ENCODE measurements around the gene ALKBH5.

The ALKBH5 gene

GRCh38 chr17:18248811-18249210, 65.2 kb downstream of the ALKBH5 start:
- no peaks in the 10 kb centered on the region for H3K9me3 ChIP-seq (ENCODE audit: severe bottlenecking)
- H3K36me3 ChIP-seq: peaks cover 69% of the 10 kb centered on the region
- TF ChIP-seq CTCF (IDR thresholded peaks at IDR 0.05; ENCODE audit: low read depth, low read length): no peak
- H3K27ac ChIP-seq: no peak overlapping the region
- DNase-seq: no peak
- no peaks in the 10 kb centered on the region for H3K27me3 ChIP-seq (ENCODE audit: insufficient read depth, low read depth, severe bottlenecking)
- H3K4me3 ChIP-seq (ENCODE audit: low read depth, low read length): no peak overlapping the region

- Histone ChIP-seq H3K36me3 (peaks cover 71% of the 10 kb centered on the region), H3K4me3 (ENCODE audit: low read depth, low read length) (no peak overlapping the region), H3K27me3 (ENCODE audit: insufficient read depth, low read depth, severe bottlenecking) (no peaks in the 10 kb centered on the region), H3K27ac (no peak overlapping the region), H3K9me3 (ENCODE audit: severe bottlenecking) (no peaks in the 10 kb centered on the region)
- no peak for TF ChIP-seq CTCF (IDR thresholded peaks at IDR 0.05; ENCODE audit: low read depth, low read length)
- no peak for DNase-seq
Measured at GRCh38 chr17:18250259-18250658, 66.6 kb downstream of the ALKBH5 start.

DNA sequence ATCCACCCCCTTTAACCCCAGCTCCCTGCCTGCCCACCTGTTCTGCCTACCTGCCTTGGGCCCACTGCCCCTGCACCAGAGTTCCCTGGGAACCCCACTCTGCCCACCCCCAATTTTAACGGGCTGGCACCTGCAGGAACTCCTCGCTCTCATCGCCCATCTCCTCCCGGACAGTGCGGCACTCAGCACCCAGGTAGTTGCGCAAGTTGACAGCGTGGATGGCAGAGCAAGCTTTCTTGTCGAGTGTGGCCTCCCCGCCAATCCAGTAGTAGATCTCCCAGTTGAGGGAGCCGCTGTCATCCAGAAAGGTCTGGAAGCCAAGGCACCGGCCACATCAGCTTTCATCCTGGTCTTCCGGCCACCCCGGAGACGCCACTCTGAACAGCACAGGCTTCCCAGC, 67.1 kb downstream of the ALKBH5 start:
- no peak overlapping the region for H3K27ac ChIP-seq
- H3K36me3 ChIP-seq: peaks cover 71% of the 10 kb centered on the region

DNA sequence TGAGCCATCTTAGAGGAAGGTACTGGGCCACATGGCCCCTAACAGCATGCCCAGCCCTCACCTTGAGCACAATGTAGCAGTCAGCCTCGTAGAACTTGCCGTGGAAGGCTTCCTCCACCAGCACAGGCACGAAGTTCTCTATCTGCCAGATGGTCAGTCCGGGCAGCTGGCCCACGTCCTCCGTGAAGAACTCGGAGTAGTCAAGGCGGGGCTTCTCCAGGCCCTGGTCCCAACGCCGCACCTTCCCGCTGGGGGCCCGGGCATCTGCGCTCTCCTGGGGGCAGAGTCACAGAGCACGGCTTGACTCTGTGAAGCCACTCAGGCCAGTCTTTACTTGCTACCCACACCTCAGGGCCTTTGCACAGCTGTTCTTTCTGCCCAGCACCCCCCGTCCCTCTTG, 67.6 kb downstream of the ALKBH5 start:
- TF ChIP-seq CTCF (IDR thresholded peaks at IDR 0.05; ENCODE audit: low read depth, low read length): no peak
- DNase-seq: no peak
- Histone ChIP-seq H3K9me3 (ENCODE audit: severe bottlenecking) (no peaks in the 10 kb centered on the region), H3K36me3 (peaks cover 71% of the 10 kb centered on the region), H3K27ac (no peak overlapping the region), H3K27me3 (ENCODE audit: insufficient read depth, low read depth, severe bottlenecking) (no peaks in the 10 kb centered on the region), H3K4me3 (ENCODE audit: low read depth, low read length) (no peak overlapping the region)

More for the DNA sequence above, 67.1 kb downstream of the ALKBH5 start:
- no peak overlapping the region for H3K4me3 ChIP-seq (ENCODE audit: low read depth, low read length)
- no peaks in the 10 kb centered on the region for H3K9me3 ChIP-seq (ENCODE audit: severe bottlenecking)
- no peaks in the 10 kb centered on the region for H3K27me3 ChIP-seq (ENCODE audit: insufficient read depth, low read depth, severe bottlenecking)
- no peak for TF ChIP-seq CTCF (IDR thresholded peaks at IDR 0.05; ENCODE audit: low read depth, low read length)
- DNase-seq: no peak

- H3K36me3 ChIP-seq: peaks cover 67% of the 10 kb centered on the region
- H3K27me3 ChIP-seq (ENCODE audit: insufficient read depth, low read depth, severe bottlenecking): no peaks in the 10 kb centered on the region
- no peaks in the 10 kb centered on the region for H3K9me3 ChIP-seq (ENCODE audit: severe bottlenecking)
- H3K4me3 ChIP-seq (ENCODE audit: low read depth, low read length): no peak overlapping the region
- no peak for TF ChIP-seq CTCF (IDR thresholded peaks at IDR 0.05; ENCODE audit: low read depth, low read length)
- H3K27ac ChIP-seq: no peak overlapping the region
- DNase-seq: no peak
Measured at GRCh38 chr17:18252160-18252559, 68.5 kb downstream of the ALKBH5 start.

DNA sequence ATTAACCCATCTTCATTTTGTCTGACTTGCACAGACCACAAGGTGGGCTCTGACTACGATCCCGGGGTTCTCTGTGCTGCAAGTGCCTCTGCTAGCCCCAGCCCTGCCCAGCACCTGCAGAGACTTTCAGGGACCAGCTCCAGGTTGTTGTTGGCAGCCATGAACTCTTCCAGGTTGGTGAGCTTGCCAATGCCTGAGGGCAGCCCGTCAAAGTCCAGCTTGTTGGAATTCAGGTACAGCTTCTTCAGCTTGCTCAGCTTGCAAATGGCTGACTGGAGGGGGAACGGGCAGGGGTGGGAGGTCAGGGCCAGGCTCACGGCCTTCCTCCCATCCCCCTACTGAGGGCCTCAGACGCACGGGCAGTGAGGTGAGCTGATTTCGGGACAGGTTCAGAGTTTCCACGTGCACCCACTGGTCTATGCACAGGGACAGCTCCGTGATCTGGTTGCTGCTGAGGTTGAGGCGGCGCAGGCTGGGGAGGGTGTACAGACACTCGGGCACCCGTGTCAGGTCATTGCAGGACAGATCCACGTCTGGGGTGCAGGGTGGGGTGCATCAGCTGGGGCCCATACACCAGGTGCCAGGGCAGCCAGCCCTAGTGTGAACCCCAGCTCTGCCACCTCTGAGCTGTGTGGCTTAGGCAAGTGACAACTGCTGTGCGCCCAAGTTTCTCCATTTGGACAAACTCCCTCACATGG, 69.7 kb downstream of the ALKBH5 start:
- no peak for DNase-seq
- Histone ChIP-seq H3K36me3 (peaks cover 58% of the 10 kb centered on the region), H3K4me3 (ENCODE audit: low read depth, low read length) (no peak overlapping the region), H3K27me3 (ENCODE audit: insufficient read depth, low read depth, severe bottlenecking) (no peaks in the 10 kb centered on the region), H3K9me3 (ENCODE audit: severe bottlenecking) (no peaks in the 10 kb centered on the region), H3K27ac (no peak overlapping the region)
- no peak for TF ChIP-seq CTCF (IDR thresholded peaks at IDR 0.05; ENCODE audit: low read depth, low read length)

Measured in WERI-Rb-1 (cell line).